T-helper 2 cell (primary cell): Measurements from ENCODE around the gene POLR1A.

Experiments used
- DNase-seq, 5 experiments: peaks; one replicate each; pipeline versions ENCODE4 v3.0.0 to v3.0.0-alpha.2; 2012 to 2022

Gene POLR1A

GRCh38 chr2:85976106-85976920 lies 129.4 kb downstream of the POLR1A start:
- no peak for DNase-seq

DNA sequence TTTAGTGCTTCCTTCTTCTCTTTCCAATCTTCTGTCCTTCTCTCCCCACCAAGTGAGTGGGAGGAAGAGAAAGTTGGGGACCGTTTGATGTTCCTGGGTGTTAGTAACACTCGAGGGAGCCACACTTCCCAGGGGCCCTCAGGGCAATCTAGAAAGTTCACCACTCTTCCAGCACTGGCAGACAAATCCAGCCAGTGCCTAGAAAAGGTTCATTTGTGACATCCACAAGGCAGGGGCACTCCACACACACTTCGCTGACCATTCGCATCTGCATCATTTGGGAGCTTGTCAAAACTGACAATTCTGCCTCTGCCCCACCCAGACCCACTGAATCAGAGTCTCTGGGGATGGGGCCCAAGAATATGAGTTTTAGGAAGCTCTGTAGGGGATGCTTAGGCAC lies 130.1 kb downstream of the POLR1A start:
- DNase-seq: no peak

DNA sequence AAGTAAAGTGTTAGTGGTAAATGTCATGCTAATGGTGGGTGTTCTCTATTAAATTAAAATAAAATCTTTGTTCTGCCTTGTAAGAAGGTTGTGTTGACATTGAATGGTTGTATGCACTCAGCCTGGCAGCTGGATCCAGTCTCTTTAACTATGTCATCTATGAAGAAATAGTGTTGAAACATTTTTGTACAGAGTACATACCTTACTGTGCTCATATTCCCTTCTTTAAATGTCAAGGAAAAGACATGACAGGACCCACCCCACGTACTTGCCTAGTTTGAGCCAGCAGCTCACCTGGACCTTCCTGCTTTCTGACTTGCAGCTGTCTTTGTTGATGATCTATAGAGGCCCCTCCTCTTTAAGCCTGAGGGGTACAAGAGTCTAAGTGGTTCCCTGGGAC lies 131.3 kb downstream of the POLR1A start:
- DNase-seq: no peak

DNA sequence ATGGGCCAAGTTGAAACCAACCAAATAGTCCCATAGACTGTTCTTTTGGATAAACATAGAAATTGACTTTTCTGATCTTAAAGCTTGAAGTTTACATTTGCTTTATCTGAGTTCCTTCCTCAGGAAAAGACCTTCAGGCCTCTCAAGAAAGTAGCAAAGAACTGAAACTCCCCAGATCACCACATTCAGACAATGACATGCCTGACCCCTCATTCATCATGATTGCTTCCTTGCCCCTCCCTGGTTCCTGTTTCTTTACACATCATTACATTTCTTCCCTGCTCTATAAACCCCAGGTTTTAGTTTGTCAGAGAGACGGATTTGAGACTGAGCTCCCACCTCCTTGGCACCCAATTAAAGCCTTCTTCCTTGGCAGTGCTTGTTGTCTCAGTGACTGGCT lies 133.3 kb downstream of the POLR1A start:
- DNase-seq: no peak

DNA sequence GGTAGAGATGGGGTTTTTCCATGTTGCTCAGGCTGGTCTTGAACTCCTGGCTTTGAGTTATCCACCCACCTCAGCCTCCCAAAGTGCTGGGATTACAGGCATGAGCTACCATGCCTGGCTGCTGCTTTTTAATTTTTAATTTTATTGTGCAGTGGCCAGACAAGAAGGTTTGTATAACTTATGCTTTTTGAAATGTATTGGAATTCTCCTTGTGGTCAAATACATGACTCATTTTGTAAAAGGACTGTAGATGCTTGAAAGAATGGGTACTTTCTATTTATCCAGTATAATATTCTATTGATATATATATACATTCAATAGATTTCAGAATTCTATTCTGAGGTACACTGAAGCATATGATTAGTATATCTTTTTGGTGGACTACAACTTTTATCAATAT lies 134.3 kb downstream of the POLR1A start:
- no peak for DNase-seq
